Stomach (tissue), 9 donors: ENCODE data around the gene ZNF878. TPM values are rescaled to one million over a fixed set of nuclear protein-coding genes. Genes with fewer than 3 reads are reported as not detected.
A peak's percentile ranks its signal among the peaks of the same experiment; 100 is the strongest.
"Not testable (repeated sequence)": the region's sequence is repeated elsewhere in the genome, so short reads cannot be mapped to it uniquely, and the experiment has no call there.

ENCODE experiments used
- DNase-seq, 2 donors: peaks; one replicate each; pipeline versions ENCODE4 v3.0.0 to v3.0.0-alpha.2; 2013 to 2019
- H3K27ac ChIP-seq, 5 donors: fragments of 200-600 bp in 4 of 5; sonication (generic) in 4 of 5; one replicate each; pipeline ENCODE4 v1.5.1; 2013 to 2019; ENCODE audit warnings: mild to moderate bottlenecking in 1 of 5, moderate library complexity in 1 of 5
- H3K27me3 ChIP-seq, 3 donors: fragments of 200-600 bp; sonication (generic); one replicate each; pipeline ENCODE4 v1.5.1; 2017 to 2019; ENCODE audit warnings: mixed run types in 1 of 3
- H3K36me3 ChIP-seq, 4 donors: fragments of 200-600 bp; sonication (generic); 1 replicate in 3 of 4; 2 replicates in 1 of 4; pipeline ENCODE4 v1.5.1; 2016 to 2019
- H3K4me1 ChIP-seq, 4 donors: fragments of 200-600 bp; sonication (generic); one replicate each; pipeline ENCODE4 v1.5.1; 2016 to 2019
- H3K4me3 ChIP-seq, 4 donors: fragments of 200-600 bp; sonication (generic) in 3 of 4; one replicate each; pipeline ENCODE4 v1.5.1; 2016 to 2019; ENCODE audit warnings: mild to moderate bottlenecking in 1 of 4
- H3K9me3 ChIP-seq, 4 donors: fragments of 200-600 bp; sonication (generic); one replicate each; pipeline ENCODE4 v1.5.1; 2016 to 2019
- EP300 ChIP-seq: sonication (generic); formaldehyde crosslinking; IDR thresholded peaks from one replicate; pipeline ENCODE4 v1.6.1; 2017; ENCODE audit warnings: antibody characterized with exemption
- POLR2A ChIP-seq, 4 donors: fragments of 450-650 bp; IDR thresholded peaks; one replicate each; pipeline ENCODE4 v1.6.1; 2016; ENCODE audit warnings: antibody characterized with exemption in 4 of 4, control low read depth in 2 of 4, mild to moderate bottlenecking in 1 of 4, moderate library complexity in 1 of 4
- POLR2AphosphoS5 ChIP-seq, 3 donors: sonication (generic); formaldehyde crosslinking; IDR thresholded peaks; one replicate each; pipeline ENCODE4 v1.6.1; 2016; ENCODE audit warnings: antibody characterized with exemption in 3 of 3
- WGBS, 5 donors: extraction: QIAGEN DNeasy Blood & Tissue Kit in 3 of 5; methylation state at CpG; one replicate each; pipeline versions ENCODE4 v1.1.5 to v1.1.7; 2013 to 2018; 5-methylcytosine and 5-hydroxymethylcytosine counted together
- intact Hi-C: fragments of 100-400 bp; cut with DNase I; formaldehyde crosslinking; loops from one replicate; pipeline ENCODE4 v1.15.1; 2023; ENCODE audit warnings: low total_unique reads
- polyA plus RNA-seq, 3 donors: library from polyadenylated mRNA; stranded (reverse); fragments of 200-250 nt; gene quantifications; one replicate each; pipeline ENCODE4 v1.2.3, GENCODE V29; 2013
- total RNA-seq, 5 donors: library from RNA; depleted of rRNA; stranded (reverse); fragments of >200 nt; gene quantifications; one replicate each; pipeline versions ENCODE4 v1.1.0 to v1.2.3, GENCODE V29; 2014 to 2016
- TF ChIP-seq, protein P1 (sequence below), 7 experiments: fragments of 450-650 bp in 4 of 7; fragments of 200-600 bp in 3 of 7; sonication (generic) in 3 of 7; IDR thresholded peaks; one replicate each; pipeline ENCODE4 v1.5.1; 2016 to 2019; ENCODE audit warnings: antibody characterized with exemption in 7 of 7, control low read depth in 2 of 7, mild to moderate bottlenecking in 1 of 7
- donor health status: healthy with polysubstance abuse.
- donor health status: Bipolar disorder and iron deficiency.
- donor health status: healthy.

ZNF878 gene
- total and polyA plus RNA-seq, 8 donors = 0.18 to 4.9 (median 0.43) TPM; not detected in 4

- no peaks in the 10 kb centered on the region for H3K4me1 ChIP-seq
- no peaks in the 10 kb centered on the region for H3K27me3 ChIP-seq
- H3K9me3 ChIP-seq = peaks cover 80 to 100% (median 96%) of the 10 kb centered on the region in 4 donors
- intact Hi-C loops = no loop called here
- TF ChIP-seq POLR2A (IDR thresholded peaks at IDR 0.05) = no peak
- WGBS, 5 donors = 76 to 99% (median 88%) methylated on average over 3 of the region's 3 CpGs
- no peak for DNase-seq
- peaks cover 56 to 89% (median 65%) of the 10 kb centered on the region in 4 donors for H3K36me3 ChIP-seq
- H3K27ac ChIP-seq = no peak overlapping the region
- H3K4me3 ChIP-seq = no peak overlapping the region
These were observed 24.6 kb upstream of the ZNF878 start for GRCh38 chr19:12077375-12077774.

DNA sequence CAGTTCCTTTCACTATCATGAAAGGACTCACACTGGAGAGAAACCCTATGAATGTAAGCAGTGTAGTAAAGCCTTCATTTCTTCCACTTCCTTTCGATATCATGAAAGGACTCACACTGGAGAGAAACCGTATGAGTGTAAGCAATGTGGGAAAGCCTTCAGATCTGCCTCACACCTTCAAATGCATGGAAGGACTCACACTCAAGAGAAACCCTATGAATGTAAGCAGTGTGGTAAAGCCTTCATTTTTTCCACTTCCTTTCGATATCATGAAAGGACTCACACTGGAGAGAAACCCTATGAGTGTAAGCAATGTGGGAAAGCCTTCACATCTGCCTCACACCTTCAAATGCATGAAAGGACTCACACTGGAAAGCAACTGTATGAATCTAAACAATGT is 23.6 kb upstream of the ZNF878 start:
- Histone ChIP-seq H3K36me3 (peaks cover 57 to 99% (median 72%) of the 10 kb centered on the region in 4 donors), H3K9me3 (peaks cover 90 to 100% (median 99%) of the 10 kb centered on the region in 4 donors)
- WGBS, 5 donors = 92 to 99% (median 96%) methylated on average over 3 of the region's 3 CpGs
- H3K4me3 ChIP-seq, H3K27me3 ChIP-seq, intact Hi-C loops, DNase-seq, H3K27ac ChIP-seq, H3K4me1 ChIP-seq: not testable (repeated sequence)

GRCh38 chr19:12075538-12076139 is 22.9 kb upstream of the ZNF878 start:
- H3K4me3 ChIP-seq = no peak overlapping the region
- TF ChIP-seq POLR2AphosphoS5 (IDR thresholded peaks at IDR 0.05) (no peak), EP300 (no peak), POLR2A (IDR thresholded peaks at IDR 0.05) (no peak)
- TF ChIP-seq, protein P1, sequence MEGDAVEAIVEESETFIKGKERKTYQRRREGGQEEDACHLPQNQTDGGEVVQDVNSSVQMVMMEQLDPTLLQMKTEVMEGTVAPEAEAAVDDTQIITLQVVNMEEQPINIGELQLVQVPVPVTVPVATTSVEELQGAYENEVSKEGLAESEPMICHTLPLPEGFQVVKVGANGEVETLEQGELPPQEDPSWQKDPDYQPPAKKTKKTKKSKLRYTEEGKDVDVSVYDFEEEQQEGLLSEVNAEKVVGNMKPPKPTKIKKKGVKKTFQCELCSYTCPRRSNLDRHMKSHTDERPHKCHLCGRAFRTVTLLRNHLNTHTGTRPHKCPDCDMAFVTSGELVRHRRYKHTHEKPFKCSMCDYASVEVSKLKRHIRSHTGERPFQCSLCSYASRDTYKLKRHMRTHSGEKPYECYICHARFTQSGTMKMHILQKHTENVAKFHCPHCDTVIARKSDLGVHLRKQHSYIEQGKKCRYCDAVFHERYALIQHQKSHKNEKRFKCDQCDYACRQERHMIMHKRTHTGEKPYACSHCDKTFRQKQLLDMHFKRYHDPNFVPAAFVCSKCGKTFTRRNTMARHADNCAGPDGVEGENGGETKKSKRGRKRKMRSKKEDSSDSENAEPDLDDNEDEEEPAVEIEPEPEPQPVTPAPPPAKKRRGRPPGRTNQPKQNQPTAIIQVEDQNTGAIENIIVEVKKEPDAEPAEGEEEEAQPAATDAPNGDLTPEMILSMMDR (IDR thresholded peaks at IDR 0.05) = no peak
- H3K4me1 ChIP-seq = no peaks in the 10 kb centered on the region
- no peak for DNase-seq
- H3K27me3 ChIP-seq = no peaks in the 10 kb centered on the region
- H3K9me3 ChIP-seq = peaks cover 95 to 100% (median 99%) of the 10 kb centered on the region in 4 donors
- 91 to 97% (median 97%) methylated on average over 3 of the region's 3 CpGs for WGBS, 5 donors
- peaks cover 57 to 100% (median 76%) of the 10 kb centered on the region in 4 donors for H3K36me3 ChIP-seq
- intact Hi-C loops = no loop called here
- H3K27ac ChIP-seq = no peak overlapping the region

GRCh38 chr19:12064590-12065538 is 12.1 kb upstream of the ZNF878 start, which contains the start of gene ZNF844:
ZNF844 (plus strand) TSS chr19:12064731; CDS start chr19:12064874, 143 bp downstream.
- peak within 1 kb of the TSS; percentile 89 to 97 (median 91) for H3K27ac ChIP-seq
- intact Hi-C loops = no loop called here

DNA sequence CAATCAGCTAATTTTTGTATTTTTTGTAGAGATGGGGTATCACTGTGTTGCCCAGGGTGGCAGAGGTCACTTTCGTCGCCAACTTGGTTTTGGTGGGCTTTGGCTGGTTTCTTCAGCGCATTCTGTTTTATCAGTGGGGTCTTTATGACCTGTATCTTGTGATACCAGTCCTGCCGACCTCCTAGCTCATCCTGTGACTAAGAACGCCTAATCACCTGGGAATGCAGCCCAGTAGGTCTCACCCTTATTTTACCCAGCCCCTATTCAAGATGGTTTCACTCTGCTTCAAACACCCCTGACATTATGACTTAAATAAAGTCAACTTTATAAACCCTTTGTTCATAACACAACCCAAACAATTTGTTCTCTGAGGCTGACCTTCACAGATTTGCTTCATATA is 3.0 kb upstream of the ZNF878 start:
- peaks cover 8 to 25% (median 18%) of the 10 kb centered on the region in 4 donors for H3K4me1 ChIP-seq
- DNase-seq = no peak
- H3K27ac ChIP-seq = no peak overlapping the region
- H3K36me3 ChIP-seq = no peaks in the 10 kb centered on the region
- H3K9me3 ChIP-seq = no peaks in the 10 kb centered on the region
- peaks cover 0 to 3% (median 0%) of the 10 kb centered on the region in 3 donors for H3K27me3 ChIP-seq
- intact Hi-C loops = loop anchor here (5.0 kb wide), 1 partner anchor 87 kb away; the partner anchor contains the start of gene ZNF20
- TF ChIP-seq POLR2A (IDR thresholded peaks at IDR 0.05) (no peak), POLR2AphosphoS5 (IDR thresholded peaks at IDR 0.05) (no peak), EP300 (no peak)
- TF ChIP-seq, protein P1 (IDR thresholded peaks at IDR 0.05) = no peak
- H3K4me3 ChIP-seq = no peak overlapping the region
- 76 to 86% (median 82%) methylated on average over 5 of the region's 5 CpGs for WGBS, 5 donors

More at GRCh38 chr19:12064590-12065538, 12.1 kb upstream of the ZNF878 start, which contains the start of gene ZNF844:
- 2 to 4% (median 3%) methylated on average over 26 to 66 of the region's 66 CpGs for WGBS, 5 donors
- Histone ChIP-seq H3K4me3 (peak within 1 kb of the TSS; percentile 69 to 91 (median 73)), H3K4me1 (peaks cover 0 to 25% (median 18%) of the 10 kb centered on the region in 4 donors), H3K9me3 (peaks cover 15 to 42% (median 31%) of the 10 kb centered on the region in 4 donors), H3K36me3 (peaks cover 0 to 26% (median 8%) of the 10 kb centered on the region in 4 donors), H3K27me3 (no peaks in the 10 kb centered on the region)
- peak in 2 of 4 donors; percentile 75 to 80 for TF ChIP-seq POLR2A (IDR thresholded peaks at IDR 0.05)
- TF ChIP-seq, protein P1 (IDR thresholded peaks at IDR 0.05) = no peak
- peak; percentile 74 to 97 (median 97) for TF ChIP-seq POLR2AphosphoS5 (IDR thresholded peaks at IDR 0.05)
- DNase-seq = peak; percentile 98 to 99
